HepG2 (cell line): ENCODE results near the gene SMAD3. TPM values are rescaled to one million over a fixed set of nuclear protein-coding genes. Genes with fewer than 3 reads are reported as not detected.

Source experiments
- ATAC-seq: fragments of 200-7000 bp; cut with Tn5 transposase; 3 replicates; pipeline ENCODE4 v1.9.1; 2020; ENCODE audit warnings: mild to moderate bottlenecking, moderate library complexity
- BruUV-seq: library from RNA; stranded (reverse); fragments of 400-500 nt; replicated peaks from 2 replicates; lab custom pipeline; 2021; lab: Mats Ljungman, UMichigan
- CTCF ChIA-PET: fragments of 300-600 bp; formaldehyde crosslinking; extraction: SDS; loops from one replicate; lab custom pipeline; 2021; ENCODE audit warnings: low total read pairs, inconsistent platforms, low intra/inter-chr PET ratio; lab: Yijun Ruan, JAX
- POLR2A ChIA-PET: fragments of 350-600 bp; sonication (Branson Sonifier 250); formaldehyde crosslinking; loops from one replicate; lab custom pipeline; 2020; ENCODE audit warnings: antibody characterized with exemption, inconsistent platforms; lab: Yijun Ruan, JAX
- DNase-seq: peaks from one replicate; pipeline ENCODE4 v3.0.0-alpha.2; 2015; ENCODE audit warnings: low spot score
- FAIRE-seq: peaks from 3 replicates; lab custom pipeline; 2011; peaks lifted over from hg19 to GRCh38; lab: Jason Lieb, UNC
- H2AFZ ChIP-seq: one replicate; pipeline ENCODE4 v1.6.1; 2011; ENCODE audit warnings: low read length, inconsistent platforms
- H3K27ac ChIP-seq: fragments of 300-600 bp; 3 replicates; pipeline ENCODE4 v1.8.0; 2011; ENCODE audit warnings: mixed run types, mild to moderate bottlenecking, mixed read lengths, low read length, inconsistent platforms; ENCODE audit not compliant: insufficient read depth; ENCODE audit errors: extremely low read length
- H3K27me3 ChIP-seq, 2 experiments: fragments of 200-600 bp in 1 of 2; 2 replicates in 1 of 2; 3 replicates in 1 of 2; pipeline versions ENCODE4 v1.6.0 to v1.8.0; 2011; ENCODE audit warnings: low read length in 2 of 2, mild to moderate bottlenecking in 2 of 2, moderate library complexity in 2 of 2, inconsistent platforms in 1 of 2; ENCODE audit not compliant: insufficient read depth in 2 of 2, control insufficient read depth in 1 of 2
- H3K36me3 ChIP-seq, 2 experiments: fragments of 200-600 bp in 1 of 2; replicated peaks in 1 of 2; 2 replicates in 1 of 2; 3 replicates in 1 of 2; pipeline versions ENCODE4 v1.5.1 to v1.8.0; 2011; ENCODE audit warnings: low read length in 2 of 2, inconsistent platforms in 1 of 2; ENCODE audit not compliant: insufficient read depth in 2 of 2, control insufficient read depth in 1 of 2
- H3K4me1 ChIP-seq: 2 replicates; pipeline ENCODE4 v1.5.1; 2012; ENCODE audit warnings: low read length, inconsistent platforms; ENCODE audit not compliant: insufficient read depth
- H3K4me2 ChIP-seq: 2 replicates; pipeline ENCODE4 v1.6.0; 2011; ENCODE audit warnings: low read depth, low read length, inconsistent platforms
- H3K4me3 ChIP-seq, 3 experiments: fragments of 200-600 bp in 1 of 3; sonication (generic), shearing (Covaris generic) in 1 of 3; replicated peaks in 1 of 3; 2 replicates each; pipeline ENCODE4 v1.5.1; 2011 to 2016; ENCODE audit warnings: low read length in 3 of 3, inconsistent platforms in 2 of 3, low read depth in 2 of 3, mild to moderate bottlenecking in 2 of 3, control low read depth in 1 of 3, mixed read lengths in 1 of 3; ENCODE audit not compliant: insufficient read depth in 1 of 3
- H3K79me2 ChIP-seq: one replicate; pipeline ENCODE4 v1.6.1; 2011; ENCODE audit warnings: low read length, inconsistent platforms; ENCODE audit not compliant: insufficient read depth
- H3K9ac ChIP-seq: 2 replicates; pipeline ENCODE4 v1.6.0; 2011; ENCODE audit warnings: mild to moderate bottlenecking, low read depth, low read length, inconsistent platforms; ENCODE audit not compliant: insufficient read depth
- H3K9me3 ChIP-seq: 2 replicates; pipeline ENCODE4 v1.5.1; 2012; ENCODE audit warnings: mild to moderate bottlenecking, low read length
- H4K20me1 ChIP-seq: 2 replicates; pipeline ENCODE4 v1.6.0; 2011; ENCODE audit warnings: inconsistent platforms, mild to moderate bottlenecking, low read length, moderate library complexity; ENCODE audit not compliant: insufficient read depth
- AKNA ChIP-seq: sonication (generic); formaldehyde crosslinking; IDR thresholded peaks from 2 replicates; pipeline ENCODE4 v1.4.0; 2020; ENCODE audit warnings: missing genetic modification reagents, borderline replicate concordance
- ASH2L ChIP-seq: fragments of 300-600, 200-600 bp; sonication (generic); IDR thresholded peaks from 2 replicates; pipeline ENCODE4 v1.7.0; 2017; ENCODE audit warnings: low read depth, mild to moderate bottlenecking, moderate library complexity, mixed read lengths, low read length; ENCODE audit not compliant: insufficient read length
- CEBPB ChIP-seq: IDR thresholded peaks from 2 replicates; pipeline ENCODE4 v1.6.1; 2011; ENCODE audit warnings: low read depth, low read length, improper control_type of control experiment, borderline replicate concordance
- FOXK1 ChIP-seq: sonication (generic); formaldehyde crosslinking; IDR thresholded peaks from 2 replicates; pipeline ENCODE4 v1.4.0; 2020; ENCODE audit warnings: low read depth, missing genetic modification reagents, borderline replicate concordance
- GPBP1L1 ChIP-seq: sonication (generic); formaldehyde crosslinking; IDR thresholded peaks from 2 replicates; pipeline ENCODE4 v1.5.0; 2020; ENCODE audit warnings: mild to moderate bottlenecking, missing genetic modification reagents
- REXO4 ChIP-seq: sonication (generic); formaldehyde crosslinking; IDR thresholded peaks from 2 replicates; pipeline ENCODE4 v1.8.0; 2022; ENCODE audit warnings: missing genetic modification reagents, mild to moderate bottlenecking, borderline replicate concordance
- ZBTB10 ChIP-seq: sonication (generic); formaldehyde crosslinking; IDR thresholded peaks from 2 replicates; pipeline ENCODE4 v1.4.0; 2020; ENCODE audit warnings: missing genetic modification reagents, borderline replicate concordance
- ZBTB34 ChIP-seq: sonication (generic); formaldehyde crosslinking; IDR thresholded peaks from 2 replicates; pipeline ENCODE4 v1.8.0; 2022; ENCODE audit warnings: mild to moderate bottlenecking, missing genetic modification reagents
- ZNF230 ChIP-seq: sonication (generic); formaldehyde crosslinking; IDR thresholded peaks from 2 replicates; pipeline ENCODE4 v1.4.0; 2020; ENCODE audit warnings: mild to moderate bottlenecking, missing genetic modification reagents
- ZNF792 ChIP-seq: IDR thresholded peaks from 2 replicates; pipeline ENCODE4 v1.6.1; 2016
- ZSCAN21 ChIP-seq: sonication (generic); formaldehyde crosslinking; IDR thresholded peaks from 2 replicates; pipeline ENCODE4 v1.8.0; 2022; ENCODE audit warnings: mild to moderate bottlenecking, missing genetic modification reagents, moderate library complexity, borderline replicate concordance
- WGBS: methylation state at CpG from one replicate; pipeline ENCODE4 v1.1.6; 2017; ENCODE audit warnings: low lambda C conversion rate; 5-methylcytosine and 5-hydroxymethylcytosine counted together
- in situ Hi-C: cut with HindIII; loops from 2 replicates; pipeline ENCODE4 v1.10.0; 2017; ENCODE audit warnings: low pct_unique_long_range_greater_than_20kb; ENCODE audit not compliant: extremely low pct_ligation_motif_present
- intact Hi-C: fragments of 100-400 bp; cut with micrococcal nuclease; formaldehyde crosslinking; loops from one replicate; pipeline ENCODE4 v1.10.0; 2022; ENCODE audit not compliant: unreplicated experiment
- polyA plus RNA-seq, 8 experiments: library from polyadenylated mRNA; depleted of rRNA in 3 of 8; stranded (reverse) in 7 of 8; unstranded in 1 of 8; fragments of >200 nt; fragmentation: Illumina TruSeq in 4 of 8; extraction: Trizol in 4 of 8; gene quantifications; 2 replicates each; pipeline versions ENCODE4 v1.2.1 to v1.2.3, GENCODE V29; 2011 to 2016; ENCODE audit warnings: low read depth in 4 of 8, missing spikeins in 1 of 8, mixed read lengths in 1 of 8; ENCODE audit not compliant: insufficient read depth in 1 of 8
- total RNA-seq, 5 experiments: library from RNA; depleted of rRNA; stranded (reverse); fragments of >200 nt; fragmentation: Illumina TruSeq; extraction: Trizol; gene quantifications; 2 replicates each; pipeline ENCODE4 v1.2.3, GENCODE V29; 2016; ENCODE audit warnings: low read depth in 1 of 5
- TF ChIP-seq, protein P1 (sequence below): sonication (generic); formaldehyde crosslinking; IDR thresholded peaks from 2 replicates; pipeline ENCODE4 v1.4.0; 2020; ENCODE audit warnings: missing genetic modification reagents

SMAD3 gene
- total and polyA plus RNA-seq, 2 of the 13 experiments (the other 11 are each of a cell fraction or from before 2014, with no cell fraction given) = 8.6 to 56.3 TPM

DNA sequence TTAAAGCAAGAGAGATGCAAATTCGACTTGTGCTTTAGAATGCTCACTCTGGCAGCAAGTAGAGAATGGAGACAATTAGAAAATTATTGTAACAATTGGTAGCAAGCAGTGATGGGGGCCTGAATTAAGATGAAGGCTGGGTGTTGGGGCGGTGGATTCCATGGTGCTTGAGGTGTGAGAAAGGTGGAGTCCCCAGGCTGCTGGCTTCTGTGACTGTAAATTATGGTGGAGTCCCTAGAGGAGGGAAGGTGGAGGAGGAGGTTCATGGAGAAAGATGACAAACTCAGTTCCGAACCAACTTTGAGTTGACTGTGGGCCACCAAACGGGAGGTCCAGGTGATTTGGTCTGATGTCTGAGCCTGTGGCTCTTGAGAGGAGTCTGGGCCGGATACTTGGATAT lies 10.7 kb upstream of the SMAD3 start:
- Histone ChIP-seq H3K36me3 (peaks cover 5 to 28% of the 10 kb centered on the region in 2 experiments), H4K20me1 (peaks cover 2% of the 10 kb centered on the region; the same call in 1 of the 2 replicates), H3K27ac (no peak overlapping the region), H3K4me1 (peaks cover 48% of the 10 kb centered on the region), H2AFZ (no peak overlapping the region), H3K27me3 (no peaks in the 10 kb centered on the region; a peak in 1 of 5 replicates), H3K9me3 (no peaks in the 10 kb centered on the region), H3K4me2 (no peak overlapping the region), H3K4me3 (no peak overlapping the region), H3K9ac (no peak overlapping the region), H3K79me2 (peaks cover 65% of the 10 kb centered on the region)
- intact Hi-C loops (no loop called here), in situ Hi-C loops (no loop called here)
- ChIA-PET POLR2A (no interaction called here), CTCF (no interaction called here)
- no peak for DNase-seq
- no peak for FAIRE-seq
- no TSS peak for BruUV-seq
- 94% methylated on average over 5 of the region's 5 CpGs for WGBS
- no peak for ATAC-seq
- TF ChIP-seq ASH2L (no peak), ZNF230 (no peak), CEBPB (no peak), REXO4 (no peak), GPBP1L1 (CRISPR knock-in tag) (no peak), ZBTB10 (CRISPR knock-in tag) (no peak), ZNF792 (CRISPR knock-in tag) (no peak), ZBTB34 (no peak), AKNA (CRISPR knock-in tag) (no peak), ZSCAN21 (CRISPR knock-in tag) (no peak), FOXK1 (CRISPR knock-in tag) (no peak)
- TF ChIP-seq, protein P1, sequence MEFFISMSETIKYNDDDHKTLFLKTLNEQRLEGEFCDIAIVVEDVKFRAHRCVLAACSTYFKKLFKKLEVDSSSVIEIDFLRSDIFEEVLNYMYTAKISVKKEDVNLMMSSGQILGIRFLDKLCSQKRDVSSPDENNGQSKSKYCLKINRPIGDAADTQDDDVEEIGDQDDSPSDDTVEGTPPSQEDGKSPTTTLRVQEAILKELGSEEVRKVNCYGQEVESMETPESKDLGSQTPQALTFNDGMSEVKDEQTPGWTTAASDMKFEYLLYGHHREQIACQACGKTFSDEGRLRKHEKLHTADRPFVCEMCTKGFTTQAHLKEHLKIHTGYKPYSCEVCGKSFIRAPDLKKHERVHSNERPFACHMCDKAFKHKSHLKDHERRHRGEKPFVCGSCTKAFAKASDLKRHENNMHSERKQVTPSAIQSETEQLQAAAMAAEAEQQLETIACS (CRISPR knock-in tag) = no peak
